HFFc6 (cell line): ENCODE measurements around the gene RHEB. TPM values are rescaled to one million over a fixed set of nuclear protein-coding genes. Genes with fewer than 3 reads are reported as not detected.
"Not testable (repeated sequence)": the region's sequence is repeated elsewhere in the genome, so short reads cannot be mapped to it uniquely, and the experiment has no call there.

ENCODE experiments used
- DNase-seq: peaks from one replicate; pipeline ENCODE4 v3.0.0-alpha.2; 2018
- H3K27ac Mint-ChIP-seq: 2 replicates; pipeline ENCODE4 v1.8.0; 2020; ENCODE audit warnings: mild to moderate bottlenecking, mixed read lengths
- H3K27me3 Mint-ChIP-seq: 2 replicates; pipeline ENCODE4 v1.8.0; 2021; ENCODE audit warnings: mild to moderate bottlenecking, moderate library complexity, mixed read lengths; ENCODE audit not compliant: insufficient read depth
- H3K36me3 Mint-ChIP-seq: 2 replicates; pipeline ENCODE4 v1.8.0; 2021; ENCODE audit warnings: low read depth, mixed read lengths
- H3K4me1 Mint-ChIP-seq: 2 replicates; pipeline ENCODE4 v1.8.0; 2020; ENCODE audit warnings: low read depth, mixed read lengths
- H3K4me3 Mint-ChIP-seq: 2 replicates; pipeline ENCODE4 v1.8.0; 2020; ENCODE audit warnings: mild to moderate bottlenecking, moderate library complexity, mixed read lengths
- H3K9me3 Mint-ChIP-seq: 2 replicates; pipeline ENCODE4 v1.8.0; 2020; ENCODE audit warnings: mild to moderate bottlenecking, mixed read lengths
- total RNA-seq, 6 experiments: library from RNA; stranded (reverse); fragmentation: NEBNext Ultra II Directional; extraction: Animal tissue kit (Norgen Biotek cat#: 25700); gene quantifications; 2 replicates in 1 of 6; 3 replicates in 5 of 6; pipeline ENCODE4 v1.2.3, GENCODE V29; 2021
- TF ChIP-seq, protein P1 (sequence below): fragments of 200-600 bp; sonication (generic); IDR thresholded peaks from 2 replicates; pipeline ENCODE4 v1.5.0; 2021; ENCODE audit warnings: antibody characterized with exemption, mild to moderate bottlenecking

RHEB gene
- total RNA-seq, 6 experiments from 2014 or later: 104 to 122 (median 118) TPM

DNA sequence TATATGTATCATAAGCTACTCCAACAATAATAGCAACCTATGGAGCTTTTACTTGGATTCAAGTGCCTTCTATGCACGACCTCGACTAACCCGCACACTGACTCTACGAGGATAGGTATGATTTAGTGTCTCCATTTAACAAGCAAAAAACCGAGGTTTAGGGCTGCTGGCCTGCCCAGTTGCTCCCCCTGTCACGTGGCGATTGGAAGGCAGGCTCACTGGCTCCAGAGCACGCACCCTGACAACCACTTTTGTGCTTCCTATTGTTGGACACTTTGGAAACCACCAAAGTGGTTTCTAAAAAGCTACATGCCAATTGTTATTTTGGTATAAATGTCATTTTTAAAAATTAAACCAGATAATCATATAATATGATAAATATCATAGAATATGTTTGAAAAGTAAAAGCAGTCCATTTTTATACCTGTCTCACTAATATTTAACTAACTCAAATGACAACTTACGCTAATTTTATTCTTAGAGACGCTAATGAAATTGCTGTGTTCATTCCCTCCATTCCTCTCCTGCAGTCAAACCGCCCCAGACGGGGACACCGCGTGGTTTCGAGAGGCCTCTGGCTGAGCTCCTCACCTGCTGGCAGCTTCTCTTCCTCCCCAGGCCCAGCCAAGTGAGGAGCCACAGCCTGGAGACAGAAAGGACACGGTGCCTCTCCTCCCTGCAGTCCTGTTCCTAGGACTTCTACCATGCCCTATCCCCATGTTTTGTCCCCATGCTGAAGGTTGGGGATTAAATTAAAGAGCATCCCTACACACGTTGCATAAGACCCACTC, 22.2 kb upstream of the RHEB start:
- H3K36me3 Mint-ChIP-seq: no peaks in the 10 kb centered on the region
- no peak overlapping the region for H3K27ac Mint-ChIP-seq
- peaks cover 52% of the 10 kb centered on the region for H3K27me3 Mint-ChIP-seq
- peaks cover 20% of the 10 kb centered on the region for H3K4me1 Mint-ChIP-seq
- TF ChIP-seq, protein P1, sequence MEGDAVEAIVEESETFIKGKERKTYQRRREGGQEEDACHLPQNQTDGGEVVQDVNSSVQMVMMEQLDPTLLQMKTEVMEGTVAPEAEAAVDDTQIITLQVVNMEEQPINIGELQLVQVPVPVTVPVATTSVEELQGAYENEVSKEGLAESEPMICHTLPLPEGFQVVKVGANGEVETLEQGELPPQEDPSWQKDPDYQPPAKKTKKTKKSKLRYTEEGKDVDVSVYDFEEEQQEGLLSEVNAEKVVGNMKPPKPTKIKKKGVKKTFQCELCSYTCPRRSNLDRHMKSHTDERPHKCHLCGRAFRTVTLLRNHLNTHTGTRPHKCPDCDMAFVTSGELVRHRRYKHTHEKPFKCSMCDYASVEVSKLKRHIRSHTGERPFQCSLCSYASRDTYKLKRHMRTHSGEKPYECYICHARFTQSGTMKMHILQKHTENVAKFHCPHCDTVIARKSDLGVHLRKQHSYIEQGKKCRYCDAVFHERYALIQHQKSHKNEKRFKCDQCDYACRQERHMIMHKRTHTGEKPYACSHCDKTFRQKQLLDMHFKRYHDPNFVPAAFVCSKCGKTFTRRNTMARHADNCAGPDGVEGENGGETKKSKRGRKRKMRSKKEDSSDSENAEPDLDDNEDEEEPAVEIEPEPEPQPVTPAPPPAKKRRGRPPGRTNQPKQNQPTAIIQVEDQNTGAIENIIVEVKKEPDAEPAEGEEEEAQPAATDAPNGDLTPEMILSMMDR: no peak
- no peak overlapping the region for H3K4me3 Mint-ChIP-seq
- H3K9me3 Mint-ChIP-seq: no peaks in the 10 kb centered on the region
- no peak for DNase-seq

GRCh38 chr7:151540146-151540545, 20.5 kb upstream of the RHEB start:
- Mint-ChIP-seq H3K27me3 (peaks cover 40% of the 10 kb centered on the region), H3K4me1 (peaks cover 20% of the 10 kb centered on the region), H3K4me3 (no peak overlapping the region), H3K9me3 (no peaks in the 10 kb centered on the region), H3K27ac (no peak overlapping the region), H3K36me3 (no peaks in the 10 kb centered on the region)
- no peak for DNase-seq
- TF ChIP-seq, protein P1: no peak

DNA sequence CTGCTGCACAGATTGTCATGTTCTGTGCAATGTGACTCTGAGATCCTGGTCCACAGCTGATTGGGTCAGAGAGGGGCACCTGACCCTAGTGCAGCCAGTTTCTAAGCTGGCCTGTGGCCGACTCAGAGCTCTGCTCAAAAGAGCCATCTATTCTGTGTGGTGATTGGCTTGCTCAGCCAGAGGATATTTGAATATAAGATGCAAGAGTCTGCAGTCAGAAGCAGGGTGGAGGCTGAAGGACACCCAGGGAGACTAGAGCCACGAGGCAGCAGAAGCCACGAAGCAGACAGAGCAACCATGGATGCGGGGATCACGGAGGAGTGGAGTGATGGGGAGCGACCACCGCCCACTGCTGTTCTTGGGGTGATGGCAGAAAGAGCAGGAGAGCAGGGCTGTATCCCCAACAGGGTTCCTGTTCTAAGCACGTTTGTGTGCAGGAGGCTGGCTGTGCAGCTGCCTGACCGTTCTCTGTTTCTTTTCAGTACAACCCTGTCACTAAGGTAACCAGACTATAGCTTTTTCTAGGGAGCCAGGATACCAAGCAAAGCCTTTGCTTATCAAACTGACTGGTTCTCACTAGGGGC, 19.5 kb upstream of the RHEB start:
- no peaks in the 10 kb centered on the region for H3K9me3 Mint-ChIP-seq
- H3K4me3 Mint-ChIP-seq: peak overlapping the region; percentile 32; the same call in 1 of the 2 replicates
- TF ChIP-seq, protein P1: no peak
- no peaks in the 10 kb centered on the region for H3K36me3 Mint-ChIP-seq
- peaks cover 34% of the 10 kb centered on the region for H3K27me3 Mint-ChIP-seq
- H3K27ac Mint-ChIP-seq: peak overlapping the region; percentile 27; the same call in 1 of the 2 replicates
- peaks cover 20% of the 10 kb centered on the region for H3K4me1 Mint-ChIP-seq
- DNase-seq: peak; percentile 15

GRCh38 chr7:151537818-151538561, 18.3 kb upstream of the RHEB start:
- peaks cover 24% of the 10 kb centered on the region for H3K27me3 Mint-ChIP-seq

DNA sequence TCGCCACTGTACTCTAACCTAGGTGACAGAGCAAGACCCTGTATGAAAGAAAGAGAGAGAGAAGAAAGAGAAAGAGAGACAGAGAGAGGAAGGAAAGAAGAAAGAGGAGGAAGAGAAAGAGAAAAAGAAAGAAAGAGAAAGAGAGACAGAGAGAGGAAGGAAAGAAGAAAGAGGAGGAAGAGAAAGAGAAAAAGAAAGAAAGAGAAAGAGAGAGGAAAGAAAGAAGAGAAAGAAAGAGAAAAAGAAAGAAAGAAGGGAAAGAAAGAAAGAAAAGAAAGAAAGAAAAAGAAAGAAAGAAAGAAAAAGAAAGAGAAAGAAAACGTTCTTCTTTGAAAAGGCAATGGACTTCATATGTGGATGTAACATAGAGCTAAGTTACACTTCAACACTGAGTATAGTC, 16.5 kb upstream of the RHEB start:
- DNase-seq, H3K9me3 Mint-ChIP-seq, H3K4me3 Mint-ChIP-seq, H3K27ac Mint-ChIP-seq, H3K36me3 Mint-ChIP-seq: not testable (repeated sequence)
- Mint-ChIP-seq H3K4me1 (peaks cover 20% of the 10 kb centered on the region), H3K27me3 (peaks cover 15% of the 10 kb centered on the region)

More at GRCh38 chr7:151537818-151538561, 18.3 kb upstream of the RHEB start:
- Mint-ChIP-seq H3K4me1 (peaks cover 20% of the 10 kb centered on the region), H3K36me3 (no peaks in the 10 kb centered on the region), H3K9me3 (no peaks in the 10 kb centered on the region), H3K27ac (no peak overlapping the region), H3K4me3 (no peak overlapping the region)
- DNase-seq: no peak
- TF ChIP-seq, protein P1: no peak
